Eye (tissue), 1 donor: ENCODE data around the gene NIT1.
A peak's percentile ranks its signal among the peaks of the same experiment; 100 is the strongest.

Experiments
- DNase-seq: peaks from one replicate; pipeline ENCODE4 v3.0.0-alpha.2; 2015

Gene NIT1

DNA sequence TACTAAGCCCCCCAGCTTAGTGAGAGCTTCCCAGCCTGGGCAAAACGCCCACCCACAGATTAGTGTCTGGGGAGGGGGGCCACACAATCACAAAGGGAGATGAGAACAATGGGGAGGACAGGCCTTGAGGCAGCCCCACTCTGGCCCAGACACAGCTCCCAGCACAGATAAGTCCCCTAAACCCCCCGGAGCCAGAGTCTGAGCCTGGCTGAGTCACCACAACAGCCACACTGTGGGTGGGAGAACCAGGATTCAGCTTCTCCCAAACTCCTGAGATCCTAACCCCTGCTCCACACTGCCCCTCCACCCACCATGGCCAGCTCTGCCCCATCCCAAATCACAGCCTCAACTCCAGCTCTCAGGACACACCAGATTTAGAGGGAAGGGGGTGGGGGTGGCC lies 32.7 kb upstream of the NIT1 start:
- peak; percentile 7 for DNase-seq

DNA sequence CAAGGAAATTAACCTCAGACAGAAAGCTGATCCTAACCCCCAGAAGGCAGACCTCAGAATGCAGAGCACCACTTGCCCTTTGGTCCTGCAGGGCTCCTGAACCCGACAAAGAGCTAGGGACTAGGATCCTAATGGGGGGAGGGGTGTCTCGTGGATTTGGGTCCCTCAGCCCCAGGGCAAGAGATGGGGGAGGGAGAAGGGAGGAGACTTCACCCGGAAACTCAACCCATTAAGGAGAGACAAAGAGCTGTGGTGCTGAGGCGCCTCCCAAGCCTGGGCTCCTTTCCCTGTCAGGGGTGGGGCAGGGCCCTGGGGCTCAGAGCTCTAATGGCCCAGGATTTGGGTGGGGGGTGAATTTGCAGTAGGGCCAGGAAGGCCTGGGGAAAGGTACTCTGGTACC lies 31.4 kb upstream of the NIT1 start:
- DNase-seq, result no peak

- no peak for DNase-seq
Measured at GRCh38 chr1:161088587-161089110, 29.3 kb upstream of the NIT1 start.

DNA sequence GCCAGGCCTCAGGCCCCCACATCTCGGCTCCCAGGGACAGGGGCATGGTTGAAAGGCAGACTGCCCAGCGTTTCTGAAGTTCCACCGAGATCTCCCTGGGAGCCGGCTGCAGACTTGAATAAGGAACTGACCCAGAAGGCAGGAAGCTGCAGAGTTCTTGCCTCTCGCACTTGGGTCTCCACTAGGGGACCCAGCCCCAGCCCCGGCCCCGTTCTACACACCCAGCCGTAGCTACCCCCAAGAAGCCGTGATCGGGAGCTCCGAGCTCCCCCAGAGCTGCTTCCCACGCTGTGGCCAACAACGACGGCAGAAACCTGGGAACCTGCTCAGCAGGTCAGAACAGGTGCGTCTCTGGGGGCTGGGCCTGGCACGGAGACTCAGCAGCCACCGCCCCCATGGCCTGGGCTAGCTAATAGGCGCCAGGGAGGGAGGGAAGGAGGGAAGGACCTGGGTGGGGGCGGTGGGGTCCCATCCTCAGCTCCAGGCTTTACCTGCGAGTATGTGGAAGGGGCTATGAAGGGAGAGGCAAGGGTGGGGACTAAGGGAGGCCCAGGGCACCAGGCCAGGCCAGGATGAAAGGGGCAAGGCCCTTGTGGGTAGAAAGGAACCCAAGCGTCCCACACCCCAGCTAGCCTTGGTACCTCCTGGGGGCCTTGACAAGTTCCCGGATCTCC lies 28.5 kb upstream of the NIT1 start, which contains the start of gene NECTIN4:
Gene NECTIN4, minus strand, starts transcription at position 308 of the 674 bp plus-strand sequence. Its CDS starts 262 bp downstream, at position 46.
- DNase-seq, result no peak

- no peak for DNase-seq
Measured at GRCh38 chr1:161089938-161090337, 28.0 kb upstream of the NIT1 start.

- DNase-seq, result no peak
Measured at GRCh38 chr1:161090617-161091016, 27.3 kb upstream of the NIT1 start.

DNA sequence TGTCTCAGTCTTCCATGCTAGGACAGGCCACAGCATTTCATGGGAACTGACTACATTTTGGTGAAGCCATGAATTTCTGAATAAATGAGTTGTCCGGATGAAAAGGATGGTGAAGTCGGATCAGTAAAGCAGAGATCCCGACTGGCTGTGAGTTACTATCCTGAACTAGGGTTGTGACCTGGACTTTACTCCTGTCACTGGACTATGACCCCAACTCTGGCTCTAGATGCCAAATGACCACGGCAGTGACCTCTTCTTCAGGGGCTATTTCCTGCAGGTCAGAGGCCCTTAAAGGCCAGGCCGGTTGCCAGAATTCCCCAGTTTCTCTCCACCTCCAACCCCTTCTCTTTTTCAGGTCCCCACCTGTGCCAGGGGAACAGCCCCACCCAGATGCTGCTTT lies 26.8 kb upstream of the NIT1 start:
- no peak for DNase-seq

GRCh38 chr1:161091796-161092507 lies 26.0 kb upstream of the NIT1 start:
- DNase-seq, result no peak

GRCh38 chr1:161092621-161093028 lies 25.3 kb upstream of the NIT1 start:
- no peak for DNase-seq

DNA sequence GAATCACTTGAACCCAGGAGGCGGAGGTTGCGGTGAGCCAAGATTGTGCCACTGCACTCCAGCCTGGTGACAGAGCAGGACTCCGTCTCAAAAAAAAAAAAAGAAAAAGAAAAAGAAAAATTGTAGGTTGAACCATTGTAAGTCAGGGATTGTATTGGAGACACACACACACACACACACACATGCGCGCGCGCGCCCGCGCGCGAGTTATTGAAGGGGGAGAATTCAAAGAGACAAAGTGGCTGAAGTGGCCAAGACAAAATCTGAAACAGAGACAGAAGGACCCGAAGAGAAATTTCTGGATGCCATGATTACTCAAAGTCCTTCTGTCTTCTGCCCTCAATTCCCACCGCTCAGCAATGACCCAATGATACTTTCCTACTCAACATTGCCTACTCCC lies 23.4 kb upstream of the NIT1 start:
- no peak for DNase-seq

DNA sequence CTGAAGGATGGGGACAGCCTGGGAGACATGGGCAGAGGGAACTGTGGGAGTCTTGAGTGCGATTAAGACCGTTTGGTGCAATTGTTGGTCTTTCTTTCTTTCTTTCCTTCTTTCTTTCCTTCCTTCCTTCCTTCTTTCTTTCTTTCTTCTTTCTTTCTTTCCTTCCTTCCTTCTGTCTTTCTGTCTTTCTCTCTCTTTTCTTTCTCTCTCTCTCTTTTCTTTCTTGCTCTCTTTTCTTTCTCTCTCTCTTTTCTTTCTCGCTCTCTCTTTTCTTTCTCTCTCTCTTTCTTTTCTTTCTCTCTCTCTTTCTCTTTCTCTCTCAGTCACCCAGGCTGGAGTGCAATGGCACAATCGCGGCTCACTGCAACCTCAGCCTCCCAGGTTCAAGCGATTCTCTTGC lies 22.7 kb upstream of the NIT1 start:
- DNase-seq, result no peak

- no peak for DNase-seq
Measured at GRCh38 chr1:161096015-161096414, 21.9 kb upstream of the NIT1 start.

DNA sequence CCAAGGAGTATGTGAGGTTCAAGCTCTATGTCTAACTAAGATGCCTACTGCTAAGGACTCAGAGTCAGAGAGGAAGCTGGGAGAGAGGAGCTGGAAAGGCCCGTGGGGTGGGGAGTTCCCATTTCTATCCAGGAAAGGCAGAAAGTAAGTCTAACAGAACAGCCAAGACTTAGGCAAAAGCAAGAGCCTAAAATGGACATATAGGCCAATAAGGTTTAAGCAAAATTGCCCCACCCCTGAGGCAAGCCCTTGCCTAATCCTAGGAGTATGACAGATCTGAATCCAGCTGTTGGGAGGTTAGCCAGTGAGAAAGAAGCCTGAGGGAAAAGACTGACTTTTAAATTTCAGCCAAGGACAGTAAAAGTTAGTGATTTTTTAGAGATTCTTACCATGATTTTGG lies 21.4 kb upstream of the NIT1 start:
- DNase-seq, result peak; percentile 10

GRCh38 chr1:161098210-161099068 lies 19.5 kb upstream of the NIT1 start, which contains the start of gene KLHDC9:
Gene KLHDC9 (plus strand): TSS chr1:161098361. CDS start chr1:161098536, 175 bp downstream.
- peak; percentile 91 for DNase-seq

DNA sequence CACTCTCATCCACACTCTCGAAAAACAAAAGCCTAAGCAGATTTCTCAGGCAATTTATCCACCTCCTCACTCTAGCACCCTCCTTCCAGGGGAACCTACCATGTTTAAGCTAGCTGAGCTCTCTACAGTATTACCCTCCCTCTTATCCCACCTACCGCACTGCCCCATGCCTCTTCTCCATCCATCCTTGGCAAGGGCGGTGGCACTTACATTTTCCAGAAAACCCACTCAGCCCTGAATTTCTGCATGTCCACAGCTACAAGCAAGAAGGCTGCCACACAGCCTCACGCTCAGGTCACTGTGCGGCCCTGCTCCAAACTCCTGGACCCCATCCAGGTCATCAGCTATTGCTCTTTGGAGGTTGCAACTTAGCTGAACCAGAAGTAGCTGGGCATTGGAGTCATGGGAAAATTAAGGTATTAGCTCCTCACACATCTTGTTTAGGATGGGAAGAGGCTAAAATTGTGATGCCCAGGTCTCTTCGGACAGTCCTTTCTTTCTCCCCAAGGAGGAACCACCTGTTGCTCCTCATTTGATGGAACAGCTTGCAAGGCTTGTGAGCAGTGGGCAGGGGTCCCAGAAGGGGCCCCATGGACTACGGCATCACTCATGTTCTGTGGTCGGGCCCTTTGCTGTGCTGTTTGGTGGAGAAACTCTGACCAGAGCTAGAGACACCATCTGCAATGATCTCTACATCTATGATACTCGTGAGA lies 18.7 kb upstream of the NIT1 start:
- peak; percentile 6 for DNase-seq

GRCh38 chr1:161100556-161100955 lies 17.3 kb upstream of the NIT1 start:
- DNase-seq, result no peak

- no peak for DNase-seq
Measured at GRCh38 chr1:161106431-161106830, 11.5 kb upstream of the NIT1 start.

DNA sequence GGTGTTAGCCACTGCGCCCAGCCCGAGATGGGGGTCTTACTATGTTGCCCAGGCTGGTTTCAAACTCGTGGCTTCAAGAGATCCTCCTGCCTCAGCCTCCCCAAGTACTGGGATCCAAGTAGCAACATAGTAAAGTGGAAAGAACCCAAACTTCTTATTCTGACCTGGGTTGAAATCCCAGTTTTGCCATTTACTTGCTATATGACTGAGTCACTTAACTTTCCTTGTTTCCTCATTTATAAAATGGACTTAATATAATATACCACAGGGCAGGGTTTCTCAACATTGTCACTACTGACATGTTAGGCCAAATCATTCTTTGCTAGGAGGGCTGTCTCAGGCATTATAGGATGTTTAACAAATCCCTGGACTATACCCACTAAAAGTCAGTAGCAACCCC lies 6.8 kb upstream of the NIT1 start:
- no peak for DNase-seq

DNA sequence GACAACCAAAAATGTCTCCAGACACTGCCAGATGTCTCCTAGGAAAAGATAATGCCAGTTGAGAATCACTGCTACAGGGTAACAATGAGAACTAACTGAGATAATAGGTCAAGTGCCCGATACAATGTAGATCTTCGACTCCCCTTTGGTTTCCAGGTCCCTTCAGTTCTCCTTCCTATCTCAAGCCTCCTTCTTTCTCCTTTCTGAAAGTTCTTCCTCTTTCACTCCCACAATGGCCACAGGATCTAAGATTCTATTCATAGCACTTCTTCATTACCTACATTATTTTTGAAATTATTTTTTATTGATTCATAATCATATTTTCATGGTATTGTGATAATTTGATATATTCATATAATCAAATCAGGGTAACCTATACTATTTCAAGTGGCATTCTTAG lies 6.4 kb upstream of the NIT1 start:
- no peak for DNase-seq

- no peak for DNase-seq
Measured at GRCh38 chr1:161113915-161114314, 4.0 kb upstream of the NIT1 start.

DNA sequence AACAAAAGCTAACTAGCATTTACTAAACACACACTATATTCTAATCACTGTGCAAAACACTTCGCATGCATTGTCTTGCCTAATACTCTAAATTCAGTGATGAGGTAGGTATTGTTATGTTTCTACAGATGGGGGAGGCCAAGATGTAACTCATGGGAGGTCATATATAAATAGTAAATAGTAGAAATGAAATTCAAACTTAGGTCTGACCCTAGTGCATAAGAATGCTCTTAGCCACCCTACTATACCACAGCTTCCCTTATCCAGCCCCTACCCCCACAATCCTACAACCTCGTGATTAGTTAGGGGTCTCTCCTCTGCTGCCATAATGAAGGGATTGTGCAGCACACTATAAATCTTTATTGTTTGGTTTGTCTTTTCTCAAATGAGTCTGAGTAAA lies 3.3 kb upstream of the NIT1 start:
- DNase-seq, result no peak

GRCh38 chr1:161115132-161115711 lies 2.7 kb upstream of the NIT1 start:
- no peak for DNase-seq
